DMS53 (cell line): ENCODE measurements around the gene CRY1.

Experiments used
- DNase-seq: peaks from one replicate; lab custom pipeline; 2025; lab: John Stamatoyannopoulos, UW

Gene CRY1

GRCh38 chr12:106957583-106957982, 135.8 kb downstream of the CRY1 start:
- no peak for DNase-seq

- DNase-seq, result peak; percentile 90
Measured at GRCh38 chr12:106956048-106956578, 137.2 kb downstream of the CRY1 start.

- peak; percentile 98 for DNase-seq
Measured at GRCh38 chr12:106955377-106956047, 137.8 kb downstream of the CRY1 start, which contains the start of gene TMEM263. TMEM263 (plus strand) TSS chr12:106955907; CDS start chr12:106967117, 11,210 bp downstream.

GRCh38 chr12:106954462-106955376, 138.6 kb downstream of the CRY1 start:
- peak; percentile 82 for DNase-seq

- DNase-seq, result no peak
Measured at GRCh38 chr12:106953352-106954250, 139.7 kb downstream of the CRY1 start.

GRCh38 chr12:106950591-106950990, 142.8 kb downstream of the CRY1 start:
- no peak for DNase-seq

- DNase-seq, result no peak
Measured at GRCh38 chr12:106947461-106947860, 145.9 kb downstream of the CRY1 start.

GRCh38 chr12:106945261-106945851, 148.0 kb downstream of the CRY1 start:
- DNase-seq, result peak; percentile 40

- no peak for DNase-seq
Measured at GRCh38 chr12:106942775-106943174, 150.6 kb downstream of the CRY1 start.

- DNase-seq, result no peak
Measured at GRCh38 chr12:106941481-106942156, 151.7 kb downstream of the CRY1 start.
